Measurements from ENCODE around the gene ZNF70. TPM values are rescaled to one million over a fixed set of nuclear protein-coding genes. Genes with fewer than 3 reads are reported as not detected.

The ZNF70 gene
- total and polyA plus RNA-seq, 3 experiments from 2014 or later, result 0.35 to 3.7 (median 3.4) TPM

DNA sequence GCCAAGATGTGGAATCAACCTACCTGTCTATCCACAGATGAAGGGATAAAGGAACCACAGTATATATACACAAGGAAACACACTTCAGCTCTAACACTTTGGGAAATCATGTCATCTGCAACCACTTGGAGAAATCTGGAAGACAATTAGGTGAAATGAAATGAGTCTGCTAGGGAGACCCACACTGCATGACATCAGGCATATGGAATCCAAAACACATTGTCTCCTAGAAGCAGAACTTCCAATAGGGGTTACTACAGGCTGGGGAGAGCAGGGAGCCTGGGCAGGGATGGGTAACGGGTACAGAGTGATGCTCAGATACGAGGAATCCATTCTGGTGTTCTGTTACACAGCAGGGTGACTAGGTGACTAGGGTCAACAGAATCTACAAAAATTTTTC lies 41.8 kb downstream of the ZNF70 start:
- no peak overlapping the region for H3K27ac ChIP-seq (ENCODE audit: low read depth, low read length)
- Mint-ChIP-seq H3K4me1 (peaks cover 39 to 70% (median 61%) of the 10 kb centered on the region in 3 donors), H3K9me3 (no peaks in the 10 kb centered on the region), H3K27ac (peak overlapping the region in 4 of 8 donors; percentile 32 to 85 (median 48)), H3K4me3 (no peak overlapping the region), H3K27me3 (no peaks in the 10 kb centered on the region), H3K36me3 (peaks cover 9 to 94% (median 36%) of the 10 kb centered on the region in 3 donors)
- CTCF ChIA-PET, result no interaction called here
- no peak overlapping the region for H3K4me3 ChIP-seq (ENCODE audit: low read length)
- H3K9me3 ChIP-seq (ENCODE audit: low read length), result no peaks in the 10 kb centered on the region
- POLR2A ChIA-PET, result no interaction called here
- peaks cover 41% of the 10 kb centered on the region for H3K36me3 ChIP-seq (ENCODE audit: insufficient read depth, low read length)
- peaks cover 17% of the 10 kb centered on the region for H3K4me1 ChIP-seq (ENCODE audit: insufficient read depth, low read length)
- no peak for DNase-seq
- no peaks in the 10 kb centered on the region for H3K27me3 ChIP-seq (ENCODE audit: insufficient read depth, low read length, poor library complexity, severe bottlenecking)

DNA sequence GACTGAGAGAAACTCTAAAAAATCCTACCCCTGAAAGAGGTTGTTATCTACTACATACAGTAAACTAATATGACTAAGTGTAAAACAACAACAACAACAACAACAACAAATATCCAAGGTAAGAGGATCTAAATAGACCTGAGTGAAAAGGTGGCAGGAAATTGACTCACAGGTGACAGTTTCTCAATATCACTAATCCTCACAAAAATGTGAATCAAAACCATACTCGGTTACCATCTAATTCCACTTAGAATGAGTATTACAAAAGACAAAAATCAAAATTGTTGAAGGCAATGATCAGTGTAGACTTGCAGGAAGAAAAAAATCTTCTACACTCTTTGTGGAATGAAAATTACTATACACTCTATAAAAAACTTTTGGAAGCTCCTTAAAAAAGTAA lies 42.6 kb downstream of the ZNF70 start:
- Histone ChIP-seq H3K27me3 (ENCODE audit: insufficient read depth, low read length, poor library complexity, severe bottlenecking) (no peaks in the 10 kb centered on the region), H3K9me3 (ENCODE audit: low read length) (no peaks in the 10 kb centered on the region), H3K4me3 (ENCODE audit: low read length) (no peak overlapping the region), H3K4me1 (ENCODE audit: insufficient read depth, low read length) (peaks cover 19% of the 10 kb centered on the region), H3K36me3 (ENCODE audit: insufficient read depth, low read length) (peaks cover 43% of the 10 kb centered on the region), H3K27ac (ENCODE audit: low read depth, low read length) (no peak overlapping the region)
- H3K27ac Mint-ChIP-seq, result peak overlapping the region in 5 of 8 donors; percentile 3 to 75 (median 28)
- H3K27me3 Mint-ChIP-seq, result no peaks in the 10 kb centered on the region
- POLR2A ChIA-PET, result no interaction called here
- H3K36me3 Mint-ChIP-seq, result peaks cover 9 to 96% (median 37%) of the 10 kb centered on the region in 3 donors
- H3K9me3 Mint-ChIP-seq, result no peaks in the 10 kb centered on the region
- CTCF ChIA-PET, result no interaction called here
- peaks cover 40 to 74% (median 64%) of the 10 kb centered on the region in 3 donors for H3K4me1 Mint-ChIP-seq
- DNase-seq, result no peak
- no peak overlapping the region for H3K4me3 Mint-ChIP-seq

DNA sequence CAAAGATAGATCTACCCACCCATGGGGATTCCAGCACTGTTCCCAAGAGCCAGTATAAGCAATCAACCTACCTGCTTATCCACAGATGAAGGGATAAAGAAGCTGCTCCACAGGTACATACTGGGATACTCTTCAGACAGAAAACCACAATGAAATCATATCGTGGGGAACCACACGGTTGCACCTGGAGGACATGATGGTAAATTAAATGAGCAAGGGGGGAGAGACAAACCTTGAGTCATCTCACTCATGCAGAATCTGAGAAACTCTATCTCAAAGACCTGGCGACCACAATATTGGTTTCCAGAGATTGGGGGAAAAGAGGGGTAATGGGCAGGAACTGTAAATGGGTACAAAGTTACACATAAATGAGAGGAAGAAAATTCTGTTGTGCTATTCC lies 45.6 kb downstream of the ZNF70 start:
- peak overlapping the region in 3 of 7 donors; percentile 14 to 45 (median 36) for H3K4me3 Mint-ChIP-seq
- CTCF ChIA-PET, result no interaction called here
- Histone ChIP-seq H3K27ac (ENCODE audit: low read depth, low read length) (no peak overlapping the region), H3K4me1 (ENCODE audit: insufficient read depth, low read length) (peaks cover 19% of the 10 kb centered on the region), H3K36me3 (ENCODE audit: insufficient read depth, low read length) (peaks cover 48% of the 10 kb centered on the region), H3K27me3 (ENCODE audit: insufficient read depth, low read length, poor library complexity, severe bottlenecking) (no peaks in the 10 kb centered on the region), H3K4me3 (ENCODE audit: low read length) (no peak overlapping the region), H3K9me3 (ENCODE audit: low read length) (no peaks in the 10 kb centered on the region)
- H3K27me3 Mint-ChIP-seq, result no peaks in the 10 kb centered on the region
- H3K9me3 Mint-ChIP-seq, result no peaks in the 10 kb centered on the region
- H3K4me1 Mint-ChIP-seq, result peaks cover 52 to 84% (median 79%) of the 10 kb centered on the region in 3 donors
- H3K27ac Mint-ChIP-seq, result peak overlapping the region; percentile 47 to 92 (median 88)
- peaks cover 18 to 96% (median 40%) of the 10 kb centered on the region in 3 donors for H3K36me3 Mint-ChIP-seq
- DNase-seq, result no peak
- POLR2A ChIA-PET, result no interaction called here

DNA sequence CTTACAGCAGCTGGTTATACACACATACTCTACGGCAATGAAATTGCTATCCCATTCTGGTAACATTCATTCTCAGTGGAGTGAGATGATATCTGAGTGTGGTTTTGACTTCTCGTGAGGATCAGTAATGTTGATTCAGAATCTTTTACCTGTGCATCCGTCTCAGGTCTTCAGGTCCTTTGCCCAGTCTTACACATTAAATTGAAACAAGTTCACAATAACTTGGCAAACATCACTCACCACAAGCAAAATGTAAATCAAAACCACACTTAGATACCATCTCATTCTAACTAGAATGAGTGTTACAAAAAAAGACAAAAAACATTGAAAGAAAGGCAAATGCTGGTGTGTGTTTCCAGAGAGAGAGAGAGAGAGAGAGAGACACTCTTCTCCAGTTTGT lies 46.1 kb downstream of the ZNF70 start:
- H3K4me3 Mint-ChIP-seq, result peak overlapping the region in 3 of 7 donors; percentile 36 to 45 (median 44)
- CTCF ChIA-PET, result no interaction called here
- DNase-seq, result peak in 1 of 5 donors; percentile 28

DNA sequence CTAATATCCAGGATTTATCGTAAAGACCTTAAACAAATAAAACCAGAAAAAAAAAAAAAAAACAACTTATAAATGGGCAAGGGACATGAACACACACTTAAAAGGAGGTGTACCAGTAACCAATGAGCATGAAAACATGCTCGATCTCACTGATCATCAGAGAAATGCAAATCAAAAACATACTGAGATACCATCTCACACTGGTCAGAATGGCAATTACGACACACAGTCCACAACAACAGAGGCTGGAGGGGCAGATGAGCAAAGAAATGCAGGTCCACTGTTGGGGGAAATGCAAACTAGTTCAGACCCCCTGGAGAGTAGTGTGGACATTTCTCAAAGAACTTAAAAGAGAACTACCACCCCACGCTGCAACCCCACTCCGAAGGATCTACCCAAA lies 46.9 kb downstream of the ZNF70 start:
- DNase-seq, result no peak
- POLR2A ChIA-PET, result no interaction called here
- H3K27me3 Mint-ChIP-seq, result no peaks in the 10 kb centered on the region
- no peaks in the 10 kb centered on the region for H3K9me3 Mint-ChIP-seq
- H3K27me3 ChIP-seq (ENCODE audit: insufficient read depth, low read length, poor library complexity, severe bottlenecking), result no peaks in the 10 kb centered on the region
- H3K27ac ChIP-seq (ENCODE audit: low read depth, low read length), result no peak overlapping the region
- H3K4me1 Mint-ChIP-seq, result peaks cover 53 to 86% (median 77%) of the 10 kb centered on the region in 3 donors
- H3K4me1 ChIP-seq (ENCODE audit: insufficient read depth, low read length), result peaks cover 19% of the 10 kb centered on the region
- H3K27ac Mint-ChIP-seq, result peak overlapping the region in 7 of 8 donors; percentile 43 to 91 (median 87)
- peaks cover 15 to 96% (median 42%) of the 10 kb centered on the region in 3 donors for H3K36me3 Mint-ChIP-seq
- H3K9me3 ChIP-seq (ENCODE audit: low read length), result no peaks in the 10 kb centered on the region
- H3K4me3 Mint-ChIP-seq, result peak overlapping the region in 1 of 7 donors; percentile 21
- no peak overlapping the region for H3K4me3 ChIP-seq (ENCODE audit: low read length)
- CTCF ChIA-PET, result no interaction called here
- H3K36me3 ChIP-seq (ENCODE audit: insufficient read depth, low read length), result peaks cover 51% of the 10 kb centered on the region

More for the DNA sequence above, 46.1 kb downstream of the ZNF70 start:
- peaks cover 18 to 96% (median 45%) of the 10 kb centered on the region in 3 donors for H3K36me3 Mint-ChIP-seq
- H3K4me3 ChIP-seq (ENCODE audit: low read length), result no peak overlapping the region
- no peaks in the 10 kb centered on the region for H3K9me3 Mint-ChIP-seq
- no peaks in the 10 kb centered on the region for H3K9me3 ChIP-seq (ENCODE audit: low read length)
- no peaks in the 10 kb centered on the region for H3K27me3 Mint-ChIP-seq
- no peak overlapping the region for H3K27ac ChIP-seq (ENCODE audit: low read depth, low read length)
- POLR2A ChIA-PET, result no interaction called here
- peak overlapping the region; percentile 14 to 92 (median 88) for H3K27ac Mint-ChIP-seq
- peaks cover 54 to 84% (median 80%) of the 10 kb centered on the region in 3 donors for H3K4me1 Mint-ChIP-seq
- H3K4me1 ChIP-seq (ENCODE audit: insufficient read depth, low read length), result peaks cover 19% of the 10 kb centered on the region
- H3K36me3 ChIP-seq (ENCODE audit: insufficient read depth, low read length), result peaks cover 52% of the 10 kb centered on the region
- no peaks in the 10 kb centered on the region for H3K27me3 ChIP-seq (ENCODE audit: insufficient read depth, low read length, poor library complexity, severe bottlenecking)

DNA sequence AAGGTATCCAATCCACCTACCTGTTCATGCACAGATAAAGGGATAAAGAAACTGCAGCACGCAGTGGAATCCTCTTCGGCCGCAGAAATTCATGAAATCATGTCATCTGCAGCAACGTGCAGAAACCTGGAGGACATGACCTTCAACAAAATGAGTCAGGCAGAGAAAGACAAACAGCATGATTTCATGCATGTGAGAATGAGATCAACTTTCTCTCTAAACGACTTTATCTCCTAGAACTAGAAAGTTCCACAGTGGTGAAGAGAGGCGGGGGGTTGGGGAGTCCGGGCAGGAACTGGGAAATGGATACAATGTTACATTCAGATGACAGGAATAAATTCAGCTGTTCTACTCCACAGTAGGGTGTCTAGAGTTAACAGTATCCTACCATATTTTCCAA lies 50.2 kb downstream of the ZNF70 start:
- peak overlapping the region in 2 of 8 donors; percentile 10 to 17 for H3K27ac Mint-ChIP-seq
- Histone ChIP-seq H3K4me3 (ENCODE audit: low read length) (no peak overlapping the region), H3K4me1 (ENCODE audit: insufficient read depth, low read length) (peaks cover 45% of the 10 kb centered on the region), H3K36me3 (ENCODE audit: insufficient read depth, low read length) (peaks cover 41% of the 10 kb centered on the region), H3K27me3 (ENCODE audit: insufficient read depth, low read length, poor library complexity, severe bottlenecking) (no peaks in the 10 kb centered on the region), H3K27ac (ENCODE audit: low read depth, low read length) (no peak overlapping the region), H3K9me3 (ENCODE audit: low read length) (no peaks in the 10 kb centered on the region)
- DNase-seq, result no peak
- H3K4me3 Mint-ChIP-seq, result peak overlapping the region in 1 of 7 donors; percentile 42
- peaks cover 13 to 78% (median 30%) of the 10 kb centered on the region in 3 donors for H3K36me3 Mint-ChIP-seq
- POLR2A ChIA-PET, result no interaction called here
- CTCF ChIA-PET, result interaction anchor here (1.7 kb wide), 1 partner anchor 16 kb away, joined by 3 read pairs; no protein-coding TSS in a partner anchor
- no peaks in the 10 kb centered on the region for H3K9me3 Mint-ChIP-seq
- no peaks in the 10 kb centered on the region for H3K27me3 Mint-ChIP-seq
- H3K4me1 Mint-ChIP-seq, result peaks cover 64 to 87% (median 86%) of the 10 kb centered on the region in 3 donors

DNA sequence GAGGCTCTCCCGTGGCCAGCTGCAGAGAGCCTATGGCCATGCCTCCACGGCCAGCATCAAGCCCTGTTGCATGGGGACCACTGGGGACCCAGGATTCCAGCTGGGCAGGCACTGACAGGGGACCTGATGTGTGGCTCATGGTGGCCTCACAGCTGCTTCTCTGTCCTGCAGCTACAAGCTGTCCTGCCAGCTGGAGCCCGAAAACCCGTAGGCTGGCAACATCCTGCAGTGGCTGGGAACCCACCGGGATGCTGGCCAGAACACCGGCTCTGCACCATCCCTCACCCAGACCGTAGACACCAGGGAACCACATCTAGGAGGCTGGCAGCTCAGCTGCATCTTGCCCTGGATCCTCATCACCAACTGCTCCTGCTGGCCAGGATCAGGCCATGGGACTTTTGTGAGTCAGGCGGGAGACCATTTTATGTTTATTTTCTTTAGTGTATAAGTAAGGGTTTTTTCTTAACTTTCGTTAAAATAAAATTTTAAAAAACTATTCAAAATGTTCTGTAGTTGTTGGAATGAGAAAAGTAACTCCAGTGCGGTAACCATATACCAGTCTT lies 52.2 kb downstream of the ZNF70 start:
- no peak for DNase-seq
- no peaks in the 10 kb centered on the region for H3K27me3 ChIP-seq (ENCODE audit: insufficient read depth, low read length, poor library complexity, severe bottlenecking)
- peaks cover 36% of the 10 kb centered on the region for H3K36me3 ChIP-seq (ENCODE audit: insufficient read depth, low read length)
- POLR2A ChIA-PET, result interaction anchor here (0.8 kb wide), 1 partner anchor 17 kb away, joined by 3 read pairs; no protein-coding TSS in a partner anchor
- H3K4me1 ChIP-seq (ENCODE audit: insufficient read depth, low read length), result peaks cover 42% of the 10 kb centered on the region
- CTCF ChIA-PET, result interaction anchor here (1.7 kb wide), 1 partner anchor 18 kb away, joined by 3 read pairs; no protein-coding TSS in a partner anchor
- no peaks in the 10 kb centered on the region for H3K9me3 ChIP-seq (ENCODE audit: low read length)
- no peak overlapping the region for H3K27ac ChIP-seq (ENCODE audit: low read depth, low read length)
- H3K4me3 ChIP-seq (ENCODE audit: low read length), result no peak overlapping the region
- H3K4me3 Mint-ChIP-seq, result no peak overlapping the region
- peaks cover 59 to 85% (median 78%) of the 10 kb centered on the region in 3 donors for H3K4me1 Mint-ChIP-seq
- H3K27me3 Mint-ChIP-seq, result no peaks in the 10 kb centered on the region
- peaks cover 13 to 73% (median 23%) of the 10 kb centered on the region in 3 donors for H3K36me3 Mint-ChIP-seq
- H3K9me3 Mint-ChIP-seq, result no peaks in the 10 kb centered on the region
- peak overlapping the region; percentile 39 to 100 (median 69) for H3K27ac Mint-ChIP-seq

DNA sequence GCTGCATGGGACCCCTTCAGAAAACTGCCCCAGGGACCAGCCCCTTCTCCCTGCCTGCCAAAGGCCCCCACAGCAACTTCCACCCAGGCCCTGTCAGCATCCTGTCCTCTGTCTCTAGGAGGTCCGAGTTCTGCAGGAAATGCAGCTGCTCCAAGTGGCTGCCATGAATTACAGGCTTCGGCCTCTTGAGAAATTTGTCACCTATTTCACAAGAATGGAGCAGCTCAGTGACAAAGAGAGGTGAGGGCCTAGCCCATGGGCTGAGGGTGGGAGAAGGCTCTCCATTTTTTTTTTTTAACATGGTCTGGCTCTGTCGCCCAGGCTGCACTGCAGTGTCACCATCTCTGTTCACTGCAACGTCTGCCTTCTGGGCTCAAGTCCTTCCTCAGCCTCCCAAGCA lies 52.8 kb downstream of the ZNF70 start:
- H3K27me3 Mint-ChIP-seq, result no peaks in the 10 kb centered on the region
- Histone ChIP-seq H3K4me3 (ENCODE audit: low read length) (no peak overlapping the region), H3K9me3 (ENCODE audit: low read length) (no peaks in the 10 kb centered on the region), H3K27me3 (ENCODE audit: insufficient read depth, low read length, poor library complexity, severe bottlenecking) (no peaks in the 10 kb centered on the region), H3K4me1 (ENCODE audit: insufficient read depth, low read length) (peaks cover 42% of the 10 kb centered on the region), H3K36me3 (ENCODE audit: insufficient read depth, low read length) (peaks cover 41% of the 10 kb centered on the region), H3K27ac (ENCODE audit: low read depth, low read length) (no peak overlapping the region)
- H3K9me3 Mint-ChIP-seq, result no peaks in the 10 kb centered on the region
- H3K4me3 Mint-ChIP-seq, result peak overlapping the region in 4 of 7 donors; percentile 61 to 99 (median 96)
- DNase-seq, result no peak
- H3K36me3 Mint-ChIP-seq, result peaks cover 13 to 72% (median 23%) of the 10 kb centered on the region in 3 donors
- ChIA-PET CTCF (no interaction called here), POLR2A (no interaction called here)
- peaks cover 57 to 81% (median 71%) of the 10 kb centered on the region in 3 donors for H3K4me1 Mint-ChIP-seq
- H3K27ac Mint-ChIP-seq, result peak overlapping the region; percentile 76 to 100 (median 100)

All from CD8-positive, alpha-beta memory T cell (primary cell).